ENCODE data around the gene DACT1. TPM values are rescaled to one million over a fixed set of nuclear protein-coding genes. Genes with fewer than 3 reads are reported as not detected.

DACT1 gene
- polyA plus RNA-seq, 2 of the 4 experiments (the other 2 are of a cell fraction): 0.45 to 0.89 TPM

DNA sequence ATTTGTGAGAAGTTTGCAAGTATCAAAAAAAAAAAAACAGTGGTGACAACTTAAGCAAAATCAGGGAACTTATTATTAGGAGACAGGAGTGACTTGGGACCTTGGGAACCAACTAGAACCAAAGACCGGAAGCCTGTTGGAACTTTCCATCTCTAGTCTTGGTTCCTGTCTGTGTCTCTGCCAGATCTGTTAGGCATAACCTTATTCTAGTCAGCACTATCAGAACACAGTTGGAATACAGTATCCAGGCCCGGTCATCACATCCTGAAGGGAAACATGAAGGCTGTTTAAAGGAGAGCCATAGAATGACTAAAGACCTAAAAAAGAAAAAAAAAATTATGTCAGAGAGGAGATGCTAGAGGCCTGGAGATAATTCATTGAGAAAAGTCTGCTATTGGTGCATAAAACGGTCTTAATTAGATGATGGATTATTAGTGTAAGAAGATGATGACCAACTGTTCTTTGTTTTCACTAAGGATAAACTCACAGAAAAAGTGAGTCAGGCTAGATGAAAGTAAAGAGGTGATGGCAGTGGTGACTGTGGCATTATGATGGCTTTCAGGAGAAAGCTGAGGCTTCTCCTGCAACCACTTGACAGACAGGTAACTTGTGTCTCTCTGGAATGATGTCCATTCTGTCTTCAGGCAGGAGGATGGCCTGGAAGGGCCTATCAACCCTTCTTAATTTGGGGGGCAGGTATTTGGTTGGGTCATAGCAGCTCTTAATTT, 28.2 kb downstream of the DACT1 start:
- no peak for ATAC-seq
- no peak for FAIRE-seq
- Histone ChIP-seq H3K4me1 (no peaks in the 10 kb centered on the region), H3K27ac (no peak overlapping the region), H3K4me3 (no peak overlapping the region), H3K4me2 (no peak overlapping the region), H3K9me3 (no peaks in the 10 kb centered on the region)
- TF ChIP-seq, protein P1, sequence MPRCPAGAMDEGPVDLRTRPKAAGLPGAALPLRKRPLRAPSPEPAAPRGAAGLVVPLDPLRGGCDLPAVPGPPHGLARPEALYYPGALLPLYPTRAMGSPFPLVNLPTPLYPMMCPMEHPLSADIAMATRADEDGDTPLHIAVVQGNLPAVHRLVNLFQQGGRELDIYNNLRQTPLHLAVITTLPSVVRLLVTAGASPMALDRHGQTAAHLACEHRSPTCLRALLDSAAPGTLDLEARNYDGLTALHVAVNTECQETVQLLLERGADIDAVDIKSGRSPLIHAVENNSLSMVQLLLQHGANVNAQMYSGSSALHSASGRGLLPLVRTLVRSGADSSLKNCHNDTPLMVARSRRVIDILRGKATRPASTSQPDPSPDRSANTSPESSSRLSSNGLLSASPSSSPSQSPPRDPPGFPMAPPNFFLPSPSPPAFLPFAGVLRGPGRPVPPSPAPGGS (IDR thresholded peaks at IDR 0.05): no peak
- TF ChIP-seq, protein P2, sequence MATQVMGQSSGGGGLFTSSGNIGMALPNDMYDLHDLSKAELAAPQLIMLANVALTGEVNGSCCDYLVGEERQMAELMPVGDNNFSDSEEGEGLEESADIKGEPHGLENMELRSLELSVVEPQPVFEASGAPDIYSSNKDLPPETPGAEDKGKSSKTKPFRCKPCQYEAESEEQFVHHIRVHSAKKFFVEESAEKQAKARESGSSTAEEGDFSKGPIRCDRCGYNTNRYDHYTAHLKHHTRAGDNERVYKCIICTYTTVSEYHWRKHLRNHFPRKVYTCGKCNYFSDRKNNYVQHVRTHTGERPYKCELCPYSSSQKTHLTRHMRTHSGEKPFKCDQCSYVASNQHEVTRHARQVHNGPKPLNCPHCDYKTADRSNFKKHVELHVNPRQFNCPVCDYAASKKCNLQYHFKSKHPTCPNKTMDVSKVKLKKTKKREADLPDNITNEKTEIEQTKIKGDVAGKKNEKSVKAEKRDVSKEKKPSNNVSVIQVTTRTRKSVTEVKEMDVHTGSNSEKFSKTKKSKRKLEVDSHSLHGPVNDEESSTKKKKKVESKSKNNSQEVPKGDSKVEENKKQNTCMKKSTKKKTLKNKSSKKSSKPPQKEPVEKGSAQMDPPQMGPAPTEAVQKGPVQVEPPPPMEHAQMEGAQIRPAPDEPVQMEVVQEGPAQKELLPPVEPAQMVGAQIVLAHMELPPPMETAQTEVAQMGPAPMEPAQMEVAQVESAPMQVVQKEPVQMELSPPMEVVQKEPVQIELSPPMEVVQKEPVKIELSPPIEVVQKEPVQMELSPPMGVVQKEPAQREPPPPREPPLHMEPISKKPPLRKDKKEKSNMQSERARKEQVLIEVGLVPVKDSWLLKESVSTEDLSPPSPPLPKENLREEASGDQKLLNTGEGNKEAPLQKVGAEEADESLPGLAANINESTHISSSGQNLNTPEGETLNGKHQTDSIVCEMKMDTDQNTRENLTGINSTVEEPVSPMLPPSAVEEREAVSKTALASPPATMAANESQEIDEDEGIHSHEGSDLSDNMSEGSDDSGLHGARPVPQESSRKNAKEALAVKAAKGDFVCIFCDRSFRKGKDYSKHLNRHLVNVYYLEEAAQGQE (IDR thresholded peaks at IDR 0.05): no peak
- no peak for TF ChIP-seq RAD21 (conservative IDR thresholded peaks at IDR 0.05 in 1 of 2, IDR thresholded peaks at IDR 0.05 in 1 of 2)
- TF ChIP-seq HOXB5 (CRISPR knock-in tag; IDR thresholded peaks at IDR 0.05): no peak
- TF ChIP-seq ZNF302 (CRISPR knock-in tag; IDR thresholded peaks at IDR 0.05): no peak
- no peak for TF ChIP-seq ZSCAN20 (CRISPR knock-in tag; IDR thresholded peaks at IDR 0.05)
- POLR2A ChIA-PET: no interaction called here
- WGBS (ENCODE audit: missing lambda C conversion rate): 59% methylated on average over 3 of the region's 3 CpGs
- CTCF ChIA-PET: no interaction called here
- DNase-seq (ENCODE audit: low read depth in 1 of 2, low spot score in 1 of 2): no peak

GRCh38 chr14:58666737-58667136, 29.0 kb downstream of the DACT1 start:
- Histone ChIP-seq H3K27ac (no peak overlapping the region), H3K4me1 (no peaks in the 10 kb centered on the region), H3K4me3 (no peak overlapping the region), H3K4me2 (no peak overlapping the region), H3K9me3 (no peaks in the 10 kb centered on the region)
- ChIA-PET CTCF (no interaction called here), POLR2A (no interaction called here)
- no peak for DNase-seq (ENCODE audit: low read depth in 1 of 2, low spot score in 1 of 2)
- no peak for FAIRE-seq
- no peak for TF ChIP-seq SMC3 (IDR thresholded peaks at IDR 0.05)
- TF ChIP-seq NR3C1 (IDR thresholded peaks at IDR 0.05): no peak
- TF ChIP-seq, protein P2 (IDR thresholded peaks at IDR 0.05): no peak
- TF ChIP-seq FOXS1 (CRISPR knock-in tag; IDR thresholded peaks at IDR 0.05): no peak
- TF ChIP-seq NPAS2 (CRISPR knock-in tag; IDR thresholded peaks at IDR 0.05; ENCODE audit: borderline replicate concordance): no peak
- TF ChIP-seq BHLHE40 (IDR thresholded peaks at IDR 0.05; ENCODE audit: low read depth, low read length): no peak
- TF ChIP-seq MYC (IDR thresholded peaks at IDR 0.05; ENCODE audit: borderline replicate concordance, low read length): no peak
- TF ChIP-seq CBX2 (IDR thresholded peaks at IDR 0.05; ENCODE audit: borderline replicate concordance, low read depth): no peak
- TF ChIP-seq GATA3 (IDR thresholded peaks at IDR 0.05; ENCODE audit: borderline replicate concordance): no peak
- TF ChIP-seq ZNF302 (CRISPR knock-in tag; IDR thresholded peaks at IDR 0.05): no peak
- no peak for TF ChIP-seq HEYL (CRISPR knock-in tag; IDR thresholded peaks at IDR 0.05)
- TF ChIP-seq, protein P3, sequence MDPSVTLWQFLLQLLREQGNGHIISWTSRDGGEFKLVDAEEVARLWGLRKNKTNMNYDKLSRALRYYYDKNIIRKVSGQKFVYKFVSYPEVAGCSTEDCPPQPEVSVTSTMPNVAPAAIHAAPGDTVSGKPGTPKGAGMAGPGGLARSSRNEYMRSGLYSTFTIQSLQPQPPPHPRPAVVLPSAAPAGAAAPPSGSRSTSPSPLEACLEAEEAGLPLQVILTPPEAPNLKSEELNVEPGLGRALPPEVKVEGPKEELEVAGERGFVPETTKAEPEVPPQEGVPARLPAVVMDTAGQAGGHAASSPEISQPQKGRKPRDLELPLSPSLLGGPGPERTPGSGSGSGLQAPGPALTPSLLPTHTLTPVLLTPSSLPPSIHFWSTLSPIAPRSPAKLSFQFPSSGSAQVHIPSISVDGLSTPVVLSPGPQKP (IDR thresholded peaks at IDR 0.05; ENCODE audit: low read depth, low read length): no peak
- no peak for TF ChIP-seq HES2 (IDR thresholded peaks at IDR 0.05)
- no peak for TF ChIP-seq JUNB (IDR thresholded peaks at IDR 0.05)
- no peak for TF ChIP-seq CEBPB (IDR thresholded peaks at IDR 0.05)
- TF ChIP-seq HOXB13 (CRISPR knock-in tag; IDR thresholded peaks at IDR 0.05; ENCODE audit: low read depth): no peak
- TF ChIP-seq EP300 (IDR thresholded peaks at IDR 0.05): no peak
- ATAC-seq: no peak
